COLO668 (cell line): ENCODE results near the gene UGT3A2.

Experiments used
- DNase-seq: peaks from one replicate; lab custom pipeline; 2025; ENCODE audit not compliant: unreplicated experiment; lab: John Stamatoyannopoulos, UW

UGT3A2 gene, protein sequence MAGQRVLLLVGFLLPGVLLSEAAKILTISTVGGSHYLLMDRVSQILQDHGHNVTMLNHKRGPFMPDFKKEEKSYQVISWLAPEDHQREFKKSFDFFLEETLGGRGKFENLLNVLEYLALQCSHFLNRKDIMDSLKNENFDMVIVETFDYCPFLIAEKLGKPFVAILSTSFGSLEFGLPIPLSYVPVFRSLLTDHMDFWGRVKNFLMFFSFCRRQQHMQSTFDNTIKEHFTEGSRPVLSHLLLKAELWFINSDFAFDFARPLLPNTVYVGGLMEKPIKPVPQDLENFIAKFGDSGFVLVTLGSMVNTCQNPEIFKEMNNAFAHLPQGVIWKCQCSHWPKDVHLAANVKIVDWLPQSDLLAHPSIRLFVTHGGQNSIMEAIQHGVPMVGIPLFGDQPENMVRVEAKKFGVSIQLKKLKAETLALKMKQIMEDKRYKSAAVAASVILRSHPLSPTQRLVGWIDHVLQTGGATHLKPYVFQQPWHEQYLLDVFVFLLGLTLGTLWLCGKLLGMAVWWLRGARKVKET

GRCh38 chr5:36066540-36067210 is at the start of gene UGT3A2:
Gene UGT3A2 (minus strand): TSS chr5:36066882. CDS start chr5:36066789, 93 bp downstream.
- no peak for DNase-seq

DNA sequence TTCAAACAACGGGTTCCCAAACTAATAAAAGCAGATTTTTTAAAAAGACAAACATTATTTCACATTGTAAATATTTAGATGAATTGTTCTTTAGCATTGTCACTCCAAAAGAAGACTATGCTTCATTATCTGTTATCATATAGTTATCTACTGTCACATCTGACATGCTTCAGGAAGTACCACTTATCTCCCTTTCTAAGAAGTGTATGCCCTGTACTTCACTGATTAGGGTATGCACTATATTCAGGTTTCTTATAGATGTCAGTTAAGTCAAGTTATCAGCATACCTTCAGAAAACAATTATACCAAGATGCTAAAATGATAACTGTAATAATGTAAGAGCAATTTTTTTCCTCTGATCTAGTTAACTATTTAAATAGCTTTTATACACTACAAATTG is 44.6 kb upstream of the UGT3A2 start:
- no peak for DNase-seq

- DNase-seq: no peak
Measured at GRCh38 chr5:36108758-36109460, 42.2 kb upstream of the UGT3A2 start.

GRCh38 chr5:36105819-36106218 is 39.1 kb upstream of the UGT3A2 start:
- no peak for DNase-seq

- DNase-seq: no peak
Measured at GRCh38 chr5:36099748-36100147, 33.1 kb upstream of the UGT3A2 start.

DNA sequence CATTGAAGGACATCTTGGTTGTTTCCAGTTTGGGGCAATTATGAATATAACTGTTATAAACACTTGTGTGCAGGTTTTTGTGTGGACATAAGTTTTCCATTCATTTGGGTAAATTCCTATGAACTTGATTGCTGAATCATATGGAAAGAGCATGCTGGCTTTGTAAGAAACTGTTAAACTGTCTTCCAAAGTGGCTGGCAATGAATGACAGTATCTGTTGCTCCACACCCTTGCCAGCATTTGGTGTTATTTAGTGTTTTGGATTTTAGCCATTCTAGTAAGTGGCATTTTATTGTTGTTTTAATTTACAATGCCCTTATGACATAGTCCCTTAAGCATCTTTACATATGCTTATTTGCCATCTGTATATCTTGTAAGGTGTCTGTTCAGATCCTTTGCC is 29.8 kb upstream of the UGT3A2 start:
- no peak for DNase-seq

DNA sequence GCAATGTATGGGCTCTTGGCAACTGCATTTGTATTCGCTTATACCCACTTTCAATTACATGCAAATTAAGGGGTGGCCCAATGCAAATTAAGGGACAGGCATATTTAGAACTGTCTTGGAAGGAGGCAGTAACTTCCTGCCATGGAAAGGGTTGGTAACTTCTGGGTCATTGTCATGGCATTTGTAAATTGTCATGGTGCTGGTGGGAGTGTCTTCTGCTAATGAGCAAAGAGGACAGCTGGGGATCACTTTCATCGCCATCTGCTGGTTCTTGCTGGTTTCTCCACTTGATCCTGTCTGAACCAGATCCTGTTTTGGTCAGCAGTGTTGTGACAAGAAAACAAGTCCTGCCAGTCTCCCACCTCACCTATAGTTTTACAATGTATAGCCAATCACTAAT is 23.3 kb upstream of the UGT3A2 start:
- peak; percentile 27 for DNase-seq

DNA sequence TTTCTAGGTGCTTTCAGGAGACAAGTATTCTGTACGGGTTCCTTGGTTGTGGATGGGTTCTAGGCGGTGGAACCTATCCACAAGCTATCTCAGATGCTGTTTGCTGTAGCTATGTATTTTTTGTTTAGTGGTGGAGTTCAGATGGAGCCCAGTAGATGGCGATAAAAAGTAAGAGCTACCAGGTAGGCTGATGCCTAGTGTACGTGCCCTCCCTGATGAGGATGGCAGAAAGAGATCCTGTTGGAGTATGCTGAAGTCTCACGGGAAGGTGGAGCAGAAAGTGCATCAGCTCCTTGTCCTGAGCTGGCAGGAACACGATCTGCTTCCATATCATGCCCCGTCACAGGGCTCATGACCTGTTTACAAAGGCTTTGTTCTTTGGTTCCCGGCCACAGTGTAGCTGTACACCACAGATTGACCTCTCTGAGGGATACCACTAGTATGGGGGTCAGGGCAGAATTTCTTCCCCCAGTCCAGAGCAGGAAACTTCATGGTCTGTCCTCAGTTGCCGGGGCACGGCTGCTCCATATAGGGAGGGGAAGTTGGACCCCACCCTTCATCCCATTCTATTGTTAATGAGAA is 12.6 kb upstream of the UGT3A2 start:
- peak; percentile 41 for DNase-seq

DNA sequence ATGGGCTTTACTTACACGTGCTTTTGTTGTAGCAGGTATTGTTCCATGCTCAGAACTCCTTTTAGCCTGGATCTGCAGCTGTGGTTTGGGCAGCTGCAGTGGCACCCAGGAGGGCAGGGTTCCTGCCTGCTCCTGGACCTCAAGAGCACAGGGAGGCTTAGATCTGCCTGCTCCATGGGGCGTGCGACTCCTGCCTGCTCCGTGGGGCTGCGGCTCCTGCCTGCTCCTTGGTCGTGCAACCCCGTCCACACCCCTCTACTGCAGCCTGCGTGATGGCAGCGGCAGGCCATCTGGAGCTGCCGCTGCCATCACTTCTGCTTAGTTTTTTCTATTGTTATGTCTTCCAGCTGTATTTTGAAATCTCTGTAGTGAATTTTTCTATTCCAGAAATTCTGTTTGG is 11.7 kb upstream of the UGT3A2 start:
- no peak for DNase-seq

DNA sequence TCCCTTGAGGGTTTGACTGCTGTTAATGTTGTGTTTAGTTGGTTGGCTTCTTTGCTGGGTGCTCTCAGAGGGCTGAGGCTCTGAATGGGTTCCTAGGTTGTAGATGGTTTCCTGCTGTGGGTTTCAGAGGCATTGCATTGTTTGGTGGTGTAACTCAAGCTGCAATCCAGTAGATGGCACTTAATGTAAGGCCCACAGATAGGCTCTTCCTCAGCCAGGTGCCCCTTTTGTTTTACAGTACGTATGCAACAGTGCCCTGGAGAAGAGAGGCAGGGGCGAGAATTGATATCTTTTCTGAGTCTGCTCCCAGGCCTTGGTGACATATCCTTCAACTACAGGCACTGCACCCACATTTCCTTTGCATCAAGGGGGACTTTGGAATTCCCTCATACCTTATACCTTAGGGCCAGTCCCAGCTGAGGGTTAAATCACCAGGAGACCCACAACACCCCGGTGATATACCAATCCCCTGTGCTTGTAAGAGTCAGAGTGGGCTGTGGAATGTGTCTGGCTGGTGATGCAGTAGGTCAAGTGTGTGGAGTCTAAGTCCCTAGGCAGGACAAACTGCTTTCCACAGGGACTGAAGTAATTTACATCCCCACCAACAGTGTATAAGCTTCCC is 7.0 kb upstream of the UGT3A2 start:
- no peak for DNase-seq

DNA sequence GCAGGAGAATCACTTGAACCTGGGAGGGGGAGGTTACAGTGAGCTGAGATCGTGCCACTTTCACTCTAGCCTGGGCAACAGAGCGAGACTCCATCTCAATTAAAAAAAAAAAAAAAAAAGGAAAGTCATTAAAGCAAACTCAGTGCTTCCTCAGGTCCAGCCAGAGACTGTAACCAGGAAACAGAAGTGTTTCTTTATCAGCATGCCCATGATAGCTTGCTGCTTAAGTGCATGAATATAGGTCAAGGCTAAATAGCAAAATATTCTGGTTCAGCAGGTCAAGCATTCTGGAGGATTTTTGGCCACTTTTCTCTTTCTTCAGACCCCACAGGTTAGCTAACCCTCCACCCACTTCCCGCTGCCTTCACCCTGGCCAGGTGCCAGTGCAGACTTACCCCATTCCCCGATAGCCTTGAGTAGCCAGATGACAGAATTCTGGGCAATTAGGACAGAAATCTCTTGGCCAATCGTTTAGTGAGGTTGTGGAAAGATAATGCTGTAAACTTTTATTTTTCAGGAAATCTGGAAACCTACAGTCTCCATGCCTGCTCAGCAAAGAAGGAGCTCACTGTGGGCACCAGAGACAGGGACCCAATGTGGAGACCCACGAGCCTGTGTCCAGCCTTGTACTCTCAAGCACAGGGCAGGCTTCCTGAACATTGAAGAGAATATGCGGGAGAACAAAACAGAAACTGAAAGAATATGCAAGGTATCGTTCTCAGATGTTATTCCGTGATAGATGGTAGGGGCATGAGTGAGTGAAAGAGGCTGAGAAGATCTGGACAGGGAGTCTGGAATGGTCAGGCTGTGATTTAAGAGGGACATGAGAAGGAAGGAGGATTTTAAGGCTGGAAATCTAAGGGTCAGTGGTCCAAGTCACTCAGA is 4.2 kb upstream of the UGT3A2 start:
- DNase-seq: no peak

DNA sequence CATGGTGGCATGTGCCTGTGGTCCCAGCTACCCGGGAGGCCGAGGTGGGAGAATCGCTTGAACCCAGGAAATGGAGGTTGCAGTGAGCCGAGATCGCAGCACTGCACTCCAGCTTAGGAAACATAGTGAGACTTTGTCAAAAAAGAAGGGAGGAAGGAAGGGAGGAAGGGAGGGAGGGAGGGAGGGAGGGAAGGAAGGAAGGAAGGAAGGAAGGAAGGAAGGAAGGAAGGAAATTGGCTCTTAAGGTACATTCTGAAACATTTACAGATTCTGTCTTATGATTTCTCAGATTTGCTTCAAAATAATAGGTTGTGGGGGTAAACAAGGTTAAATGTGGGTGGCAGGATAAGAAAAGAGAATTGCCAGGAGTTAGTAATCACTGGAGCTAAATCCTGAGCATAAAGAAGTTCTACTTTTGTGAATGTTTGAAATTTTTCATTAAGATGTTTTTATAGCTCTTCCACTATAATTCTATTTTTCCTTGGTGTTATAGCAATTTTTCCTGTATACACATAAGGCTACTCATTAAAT is 2.1 kb upstream of the UGT3A2 start:
- DNase-seq: no peak

DNA sequence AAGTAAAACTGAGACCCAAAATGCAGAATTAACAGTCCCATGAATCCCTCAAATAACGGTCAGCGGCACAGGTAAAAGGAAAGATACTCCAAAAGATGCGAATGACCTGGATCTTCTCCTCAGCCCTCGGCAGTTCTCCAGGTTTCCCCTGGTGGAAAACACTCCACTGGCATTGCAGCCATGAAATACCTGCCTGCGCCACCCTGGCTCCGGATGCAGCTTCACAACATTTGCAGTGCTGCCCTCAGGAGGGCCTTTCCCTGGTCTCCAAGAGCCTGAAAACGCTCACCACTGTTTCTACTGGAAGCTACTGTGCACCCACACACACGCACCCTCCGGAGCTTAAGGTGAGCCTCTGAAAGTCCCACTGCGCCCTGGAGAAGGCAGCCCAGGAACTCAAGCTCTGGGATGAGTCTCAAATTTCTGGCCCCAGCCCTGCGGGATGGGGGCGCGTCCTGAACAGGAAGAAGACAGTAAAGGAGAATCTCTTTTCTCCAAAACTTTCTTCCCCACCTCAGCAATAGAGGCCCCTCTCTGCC is 612 bp downstream of the UGT3A2 start:
- DNase-seq: no peak

DNA sequence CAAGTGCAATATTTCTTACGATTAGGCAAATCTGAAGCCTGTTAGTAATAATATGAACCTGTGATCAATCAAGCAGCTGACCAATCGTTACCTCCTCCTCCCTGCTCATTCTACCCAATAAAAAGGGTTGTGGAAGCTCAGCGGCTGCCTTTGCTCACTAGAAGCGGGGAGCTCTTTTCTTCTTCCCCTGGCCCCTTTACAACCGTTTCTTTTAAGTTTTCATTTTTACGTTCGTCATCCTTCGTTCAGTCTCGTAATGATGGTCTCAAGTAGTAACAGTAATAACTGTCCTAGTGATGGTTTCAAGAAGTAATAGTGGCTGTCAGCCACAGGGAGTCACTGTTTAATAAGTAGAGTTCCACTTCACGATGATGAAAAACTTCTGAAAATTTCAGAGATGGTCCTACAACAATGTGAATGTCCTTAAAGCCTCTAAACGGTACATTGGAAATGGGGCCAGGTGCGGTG is 6.2 kb downstream of the UGT3A2 start:
- no peak for DNase-seq

DNA sequence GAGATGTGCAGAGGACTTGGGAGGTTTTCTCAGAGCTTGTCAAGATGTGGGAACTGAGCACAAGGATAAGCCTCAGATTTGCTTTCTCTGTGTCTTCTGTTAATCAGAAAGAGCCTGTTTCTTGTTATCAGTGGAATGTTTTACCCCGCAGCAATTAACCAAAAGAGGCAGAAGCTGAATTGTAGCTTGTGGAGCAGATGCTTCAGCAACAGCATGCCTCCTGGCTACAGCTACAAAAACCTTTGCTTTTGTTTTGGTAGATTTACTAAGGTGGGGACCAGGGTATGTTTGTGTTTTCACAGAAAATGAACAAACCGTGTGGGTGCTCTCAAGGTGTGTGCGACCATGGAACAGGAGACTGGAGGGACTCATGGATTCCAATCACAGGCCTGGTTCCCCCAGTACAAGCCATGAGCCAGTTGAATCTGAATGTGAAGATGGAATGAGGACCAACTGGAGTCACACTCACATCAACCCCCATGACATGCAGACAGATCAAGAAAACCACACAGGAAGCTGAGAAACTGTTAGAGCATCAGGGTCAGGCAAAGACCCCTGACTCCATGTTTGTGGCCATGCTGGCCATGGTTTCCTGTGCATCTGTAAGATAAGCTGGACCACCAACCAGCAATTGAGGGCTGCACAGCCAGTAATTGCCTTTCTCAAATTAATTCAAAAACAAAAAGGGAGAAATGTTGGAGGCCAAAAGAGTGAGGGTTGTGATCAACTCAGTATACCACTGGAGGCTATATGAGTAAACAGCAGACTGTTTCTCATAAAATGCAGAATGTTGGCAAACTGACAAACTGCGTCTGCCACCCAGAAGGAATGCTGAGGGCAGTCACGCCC is 6.9 kb downstream of the UGT3A2 start:
- DNase-seq: no peak

DNA sequence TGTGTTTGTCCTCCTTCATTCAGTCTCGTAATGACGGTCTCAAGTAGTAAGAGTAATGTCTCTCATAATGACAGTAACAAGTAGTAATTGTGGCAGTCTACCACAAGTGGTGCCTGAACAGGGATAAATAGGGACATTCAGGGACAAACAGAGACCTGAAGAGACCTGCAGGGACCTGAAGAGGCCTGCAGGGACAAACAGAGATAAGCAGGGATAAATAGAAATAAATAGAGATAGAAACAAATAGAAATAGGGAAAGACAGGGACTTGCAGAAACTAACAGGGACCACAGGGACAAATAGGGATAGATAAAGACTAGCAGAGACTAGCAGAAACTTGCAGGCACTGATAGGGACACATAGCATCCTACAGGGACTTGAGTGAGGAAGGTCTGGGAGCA is 7.9 kb downstream of the UGT3A2 start:
- no peak for DNase-seq

- no peak for DNase-seq
Measured at GRCh38 chr5:36057386-36057785, 9.3 kb downstream of the UGT3A2 start.

GRCh38 chr5:36056422-36056821 is 10.3 kb downstream of the UGT3A2 start:
- no peak for DNase-seq
